HepG2 (cell line): Measurements from ENCODE around the gene LIMD2. TPM values are rescaled to one million over a fixed set of nuclear protein-coding genes. Genes with fewer than 3 reads are reported as not detected.
A peak's percentile ranks its signal among the peaks of the same experiment; 100 is the strongest.

ENCODE experiments used
- ARNTL ChIP-seq: sonication (generic); formaldehyde crosslinking; IDR thresholded peaks from 2 replicates; pipeline ENCODE4 v1.4.0; 2020; ENCODE audit warnings: mild to moderate bottlenecking, missing genetic modification reagents
- ELF1 ChIP-seq: sonication (generic); formaldehyde crosslinking; IDR thresholded peaks from 2 replicates; pipeline ENCODE4 v1.4.0; 2020; ENCODE audit warnings: missing genetic modification reagents
- FOSL2 ChIP-seq: sonication (generic); formaldehyde crosslinking; IDR thresholded peaks from 2 replicates; pipeline ENCODE4 v1.4.0; 2020; ENCODE audit warnings: missing genetic modification reagents
- HIC2 ChIP-seq: sonication (generic); formaldehyde crosslinking; IDR thresholded peaks from 2 replicates; pipeline ENCODE4 v1.9.0; 2022; ENCODE audit warnings: low read depth, missing genetic modification reagents
- KDM3A ChIP-seq: IDR thresholded peaks from 2 replicates; pipeline ENCODE4 v1.6.1; 2018; ENCODE audit warnings: low read depth, missing compliant biosample characterization
- KLF15 ChIP-seq: sonication (generic); formaldehyde crosslinking; IDR thresholded peaks from 2 replicates; pipeline ENCODE4 v1.8.1; 2023; ENCODE audit warnings: borderline replicate concordance, mild to moderate bottlenecking, inconsistent platforms, missing genetic modification reagents, mixed read lengths
- NFAT5 ChIP-seq: sonication (generic); formaldehyde crosslinking; IDR thresholded peaks from 2 replicates; pipeline ENCODE4 v1.4.0; 2020; ENCODE audit warnings: missing genetic modification reagents
- SMAD1 ChIP-seq: sonication (generic); formaldehyde crosslinking; IDR thresholded peaks from 2 replicates; pipeline ENCODE4 v1.4.0; 2020; ENCODE audit warnings: missing genetic modification reagents, low read depth, mild to moderate bottlenecking, borderline replicate concordance
- TCF7L2 ChIP-seq: IDR thresholded peaks from 2 replicates; pipeline ENCODE4 v1.6.1; 2011; ENCODE audit warnings: mild to moderate bottlenecking, low read depth, low read length, moderate library complexity
- TEF ChIP-seq: sonication (generic); formaldehyde crosslinking; IDR thresholded peaks from 2 replicates; pipeline ENCODE4 v1.5.0; 2020; ENCODE audit warnings: missing genetic modification reagents
- THAP11 ChIP-seq: IDR thresholded peaks from 2 replicates; pipeline ENCODE4 v1.6.1; 2016; ENCODE audit warnings: missing biosample characterization, missing genetic modification reagents
- ZBTB37 ChIP-seq: sonication (generic); formaldehyde crosslinking; IDR thresholded peaks from 2 replicates; pipeline ENCODE4 v1.4.0; 2020; ENCODE audit warnings: mild to moderate bottlenecking, missing genetic modification reagents
- ZNF136 ChIP-seq: sonication (generic); formaldehyde crosslinking; IDR thresholded peaks from 2 replicates; pipeline ENCODE4 v1.8.1; 2022; ENCODE audit warnings: low read depth, mild to moderate bottlenecking, moderate library complexity, missing genetic modification reagents
- ZNF275 ChIP-seq: sonication (generic); formaldehyde crosslinking; IDR thresholded peaks from 2 replicates; pipeline ENCODE4 v1.8.0; 2022; ENCODE audit warnings: missing genetic modification reagents, mild to moderate bottlenecking, inconsistent platforms, borderline replicate concordance
- ZNF543 ChIP-seq: sonication (generic); formaldehyde crosslinking; IDR thresholded peaks from 2 replicates; pipeline ENCODE4 v1.4.0; 2020; ENCODE audit warnings: mild to moderate bottlenecking, missing genetic modification reagents
- ZNF570 ChIP-seq: sonication (generic); formaldehyde crosslinking; IDR thresholded peaks from 2 replicates; pipeline ENCODE4 v1.4.0; 2020; ENCODE audit warnings: mild to moderate bottlenecking, missing genetic modification reagents, borderline replicate concordance
- polyA plus RNA-seq, 8 experiments: library from polyadenylated mRNA; depleted of rRNA in 3 of 8; stranded (reverse) in 7 of 8; unstranded in 1 of 8; fragments of >200 nt; fragmentation: Illumina TruSeq in 4 of 8; extraction: Trizol in 4 of 8; gene quantifications; 2 replicates each; pipeline versions ENCODE4 v1.2.1 to v1.2.3, GENCODE V29; 2011 to 2016; ENCODE audit warnings: low read depth in 4 of 8, missing spikeins in 1 of 8, mixed read lengths in 1 of 8; ENCODE audit not compliant: insufficient read depth in 1 of 8
- total RNA-seq, 5 experiments: library from RNA; depleted of rRNA; stranded (reverse); fragments of >200 nt; fragmentation: Illumina TruSeq; extraction: Trizol; gene quantifications; 2 replicates each; pipeline ENCODE4 v1.2.3, GENCODE V29; 2016; ENCODE audit warnings: low read depth in 1 of 5

LIMD2 gene
- total and polyA plus RNA-seq, 2 of the 13 experiments (the other 11 are each of a cell fraction or from before 2014, with no cell fraction given), result 9.0 to 20.8 TPM

GRCh38 chr17:63741408-63742173 lies 41.7 kb upstream of the LIMD2 start, which contains the start of gene STRADA (continued):
- TF ChIP-seq NFAT5 (CRISPR knock-in tag), result peak; percentile 39; the same call in 1 of the 2 replicates
- TF ChIP-seq SMAD1 (CRISPR knock-in tag), result no peak; the same call in 1 of the 2 replicates
- peak; percentile 77 for TF ChIP-seq ZNF543
- no peak for TF ChIP-seq ZNF136 (CRISPR knock-in tag)
- peak; percentile 88 for TF ChIP-seq KDM3A (CRISPR knock-in tag)
- no peak; the same call in 1 of the 2 replicates for TF ChIP-seq TEF (CRISPR knock-in tag)
- peak; percentile 43 for TF ChIP-seq FOSL2 (CRISPR knock-in tag)
- peak; percentile 94; the same call in 1 of the 2 replicates for TF ChIP-seq ZNF275
- TF ChIP-seq TCF7L2, result no peak
- TF ChIP-seq ARNTL, result peak; percentile 28; the same call in 1 of the 2 replicates
- TF ChIP-seq ZBTB37, result no peak
- TF ChIP-seq THAP11, result peak; percentile 87
- no peak for TF ChIP-seq ZNF570 (CRISPR knock-in tag)
- TF ChIP-seq ELF1 (CRISPR knock-in tag), result peak; percentile 94
- TF ChIP-seq HIC2, result peak; percentile 33; the same call in 1 of the 2 replicates
- TF ChIP-seq KLF15 (CRISPR knock-in tag), result no peak
